ENCODE data around the gene APLN. TPM values are rescaled to one million over a fixed set of nuclear protein-coding genes. Genes with fewer than 3 reads are reported as not detected.

Gene APLN
- total RNA-seq, 1 donor from 2014 or later, result 7.9 TPM

- TF ChIP-seq CTCF (IDR thresholded peaks at IDR 0.05), result no peak
- ATAC-seq (no peak), DNase-seq (no peak)
- intact Hi-C loops (cut with DNase I), result no loop called here
- H3K27me3 ChIP-seq, result no peaks in the 10 kb centered on the region
- no peaks in the 10 kb centered on the region for H3K36me3 ChIP-seq
- H3K27ac ChIP-seq, result no peak overlapping the region
- H3K4me3 ChIP-seq, result no peak overlapping the region
- H3K9me3 ChIP-seq, result no peaks in the 10 kb centered on the region
- no peaks in the 10 kb centered on the region for H3K4me1 ChIP-seq
Measured at GRCh38 chrX:129650183-129650689, 4.5 kb downstream of the APLN start.

- ATAC-seq, result no peak
- H3K27ac ChIP-seq, result no peak overlapping the region
- H3K4me3 ChIP-seq, result no peak overlapping the region
- H3K4me1 ChIP-seq, result no peaks in the 10 kb centered on the region
- no peaks in the 10 kb centered on the region for H3K9me3 ChIP-seq
- DNase-seq, result no peak
- no peak for TF ChIP-seq CTCF (IDR thresholded peaks at IDR 0.05)
- H3K27me3 ChIP-seq, result no peaks in the 10 kb centered on the region
- H3K36me3 ChIP-seq, result no peaks in the 10 kb centered on the region
- intact Hi-C loops (cut with DNase I), result no loop called here
Measured at GRCh38 chrX:129649268-129650182, 5.2 kb downstream of the APLN start.

- no peaks in the 10 kb centered on the region for H3K27me3 ChIP-seq
Measured at GRCh38 chrX:129648514-129649267, 6.1 kb downstream of the APLN start.

GRCh38 chrX:129647418-129648410 lies 7.0 kb downstream of the APLN start:
- ATAC-seq (no peak), DNase-seq (no peak)
- H3K27ac ChIP-seq, result no peak overlapping the region
- no peak for TF ChIP-seq CTCF (IDR thresholded peaks at IDR 0.05)
- H3K4me1 ChIP-seq, result no peaks in the 10 kb centered on the region
- no peaks in the 10 kb centered on the region for H3K9me3 ChIP-seq
- no peaks in the 10 kb centered on the region for H3K36me3 ChIP-seq
- H3K4me3 ChIP-seq, result no peak overlapping the region
- H3K27me3 ChIP-seq, result no peaks in the 10 kb centered on the region
- intact Hi-C loops (cut with DNase I), result no loop called here

More at GRCh38 chrX:129648514-129649267, 6.1 kb downstream of the APLN start:
- intact Hi-C loops (cut with DNase I), result no loop called here
- Histone ChIP-seq H3K27ac (no peak overlapping the region), H3K9me3 (no peaks in the 10 kb centered on the region), H3K4me3 (no peak overlapping the region), H3K36me3 (no peaks in the 10 kb centered on the region), H3K4me1 (no peaks in the 10 kb centered on the region)
- no peak for DNase-seq
- no peak for ATAC-seq
- TF ChIP-seq CTCF (IDR thresholded peaks at IDR 0.05), result no peak

Data from upper lobe of right lung (tissue), 1 donor.